HCT116 (cell line): ENCODE data around the gene EVX1. TPM values are rescaled to one million over a fixed set of nuclear protein-coding genes. Genes with fewer than 3 reads are reported as not detected.

ENCODE experiments used
- ATAC-seq: fragments of 200-7000 bp; cut with Tn5 transposase; 2 replicates; pipeline ENCODE4 v1.9.1; 2020; ENCODE audit warnings: mild to moderate bottlenecking, moderate library complexity
- BruUV-seq: library from RNA; stranded (reverse); fragments of 400-500 nt; replicated peaks from 2 replicates; lab custom pipeline; 2021; lab: Mats Ljungman, UMichigan
- CTCF ChIA-PET: fragments of 300-600 bp; sonication (Branson Sonifier 250); formaldehyde crosslinking; loops from one replicate; lab custom pipeline; 2021; ENCODE audit warnings: antibody characterized with exemption; lab: Charles Lee
- POLR2A ChIA-PET: fragments of 300-600, 350-600 bp; sonication (Branson Sonifier 250); formaldehyde crosslinking; loops from one replicate; lab custom pipeline; 2021; ENCODE audit warnings: antibody characterized with exemption; lab: Charles Lee
- RAD21 ChIA-PET, 2 experiments: fragments of 300-600 bp; sonication (Branson Sonifier 250); formaldehyde crosslinking; loops; one replicate each; lab custom pipeline; 2023; ENCODE audit warnings: low total read pairs in 2 of 2; ENCODE audit not compliant: uncharacterized antibody in 2 of 2, unreplicated experiment in 2 of 2, low non-redundant PET in 1 of 2; lab: Charles Lee
- DNase-seq: peaks from one replicate; pipeline ENCODE4 v3.0.0-alpha.2; 2010; ENCODE audit warnings: low read depth, low spot score
- H2AFZ ChIP-seq: fragments of 200-600 bp; shearing (Covaris generic), sonication (generic); 2 replicates; pipeline ENCODE4 v1.6.1; 2017; ENCODE audit warnings: low read depth, mixed run types, mixed read lengths, antibody characterized with exemption, low read length; ENCODE audit not compliant: poor library complexity, severe bottlenecking
- H3K27ac ChIP-seq: 2 replicates; pipeline ENCODE4 v1.5.1; 2012; ENCODE audit warnings: low read depth, low read length
- H3K27me3 ChIP-seq: fragments of 200-600 bp; sonication (generic); 2 replicates; pipeline ENCODE4 v1.6.1; 2016; ENCODE audit warnings: mixed run types, low read length, mixed read lengths; ENCODE audit not compliant: insufficient read depth
- H3K36me3 ChIP-seq, 2 experiments: fragments of 200-500 bp in 1 of 2; fragments of 200-600 bp in 1 of 2; sonication (Bioruptor generic) in 1 of 2; sonication (generic) in 1 of 2; 2 replicates each; pipeline versions ENCODE4 v1.5.1 to v1.6.1; 2014 to 2016; ENCODE audit warnings: low read length in 2 of 2, inconsistent platforms in 1 of 2, mixed read lengths in 1 of 2, mixed run types in 1 of 2; ENCODE audit not compliant: insufficient read depth in 2 of 2, control insufficient read depth in 1 of 2
- H3K4me1 ChIP-seq, 2 experiments: fragments of 200-600 bp in 1 of 2; sonication (generic) in 1 of 2; 2 replicates each; pipeline versions ENCODE4 v1.5.1 to v1.6.1; 2012 to 2017; ENCODE audit warnings: low read length in 2 of 2, inconsistent platforms in 1 of 2, mild to moderate bottlenecking in 1 of 2, mixed read lengths in 1 of 2, mixed run types in 1 of 2, moderate library complexity in 1 of 2; ENCODE audit not compliant: insufficient read depth in 2 of 2, control insufficient read depth in 1 of 2
- H3K4me2 ChIP-seq: fragments of 200-600 bp; sonication (generic); 2 replicates; pipeline ENCODE4 v1.6.1; 2017; ENCODE audit warnings: mixed run types, low read length, mixed read lengths
- H3K4me3 ChIP-seq, 2 experiments: fragments of 200-600 bp in 1 of 2; sonication (generic) in 1 of 2; replicated peaks in 1 of 2; 2 replicates each; pipeline ENCODE4 v1.5.1; 2011 to 2016; ENCODE audit warnings: low read length in 2 of 2, control low read depth in 1 of 2, low read depth in 1 of 2, mild to moderate bottlenecking in 1 of 2, mixed read lengths in 1 of 2, mixed run types in 1 of 2
- H3K79me2 ChIP-seq: fragments of 200-600 bp; sonication (generic); 2 replicates; pipeline ENCODE4 v1.6.1; 2017; ENCODE audit warnings: mild to moderate bottlenecking, mixed run types, low read length, moderate library complexity, mixed read lengths; ENCODE audit not compliant: insufficient read depth
- H3K9ac ChIP-seq: fragments of 200-600 bp; sonication (generic); 2 replicates; pipeline ENCODE4 v1.6.1; 2016; ENCODE audit warnings: low read length, mixed read lengths
- H3K9me2 ChIP-seq: fragments of 200-600 bp; sonication (generic), shearing (Covaris generic); 2 replicates; pipeline ENCODE4 v1.6.1; 2017; ENCODE audit warnings: mixed run types, mild to moderate bottlenecking, moderate library complexity; ENCODE audit not compliant: insufficient read depth
- H3K9me3 ChIP-seq, 2 experiments: fragments of 200-500 bp in 1 of 2; fragments of 200-600 bp in 1 of 2; sonication (Bioruptor generic) in 1 of 2; sonication (generic) in 1 of 2; 2 replicates each; pipeline ENCODE4 v1.6.1; 2014 to 2017; ENCODE audit warnings: low read length in 2 of 2, mixed read lengths in 2 of 2, inconsistent platforms in 1 of 2, low read depth in 1 of 2, mild to moderate bottlenecking in 1 of 2, mixed run types in 1 of 2, moderate library complexity in 1 of 2; ENCODE audit not compliant: control insufficient read depth in 1 of 2, insufficient read depth in 1 of 2
- H4K20me1 ChIP-seq: fragments of 200-600 bp; sonication (generic), shearing (Covaris generic); 2 replicates; pipeline ENCODE4 v1.6.1; 2017; ENCODE audit warnings: mixed run types, mild to moderate bottlenecking, moderate library complexity; ENCODE audit not compliant: insufficient read depth
- CBX3 ChIP-seq: IDR thresholded peaks from 2 replicates; pipeline ENCODE4 v1.6.1; 2012; ENCODE audit warnings: low read depth
- CEBPB ChIP-seq: IDR thresholded peaks from 2 replicates; pipeline ENCODE4 v1.6.1; 2012; ENCODE audit warnings: low read depth
- CTCF ChIP-seq, 3 experiments: fragments of 200-600 bp in 1 of 3; sonication (generic) in 1 of 3; IDR thresholded peaks in 2 of 3; conservative IDR thresholded peaks in 1 of 3; 2 replicates each; pipeline ENCODE4 v1.5.1; 2012 to 2017; ENCODE audit warnings: low read depth in 2 of 3, low read length in 2 of 3, antibody characterized with exemption in 1 of 3, borderline replicate concordance in 1 of 3, control low read depth in 1 of 3, mild to moderate bottlenecking in 1 of 3, mixed read lengths in 1 of 3, mixed run types in 1 of 3, moderate library complexity in 1 of 3; ENCODE audit not compliant: insufficient read depth in 1 of 3
- EGR1 ChIP-seq: IDR thresholded peaks from 2 replicates; pipeline ENCODE4 v1.6.1; 2012; ENCODE audit warnings: low read depth
- EZH2 ChIP-seq: fragments of 200-600 bp; sonication (generic); IDR thresholded peaks from 2 replicates; pipeline ENCODE4 v1.6.1; 2017; ENCODE audit warnings: antibody characterized with exemption, mixed run types
- EZH2phosphoT487 ChIP-seq: fragments of 200-600 bp; IDR thresholded peaks from 2 replicates; pipeline ENCODE4 v1.6.1; 2018; ENCODE audit warnings: antibody characterized with exemption, borderline replicate concordance
- FOSL1 ChIP-seq: IDR thresholded peaks from 2 replicates; pipeline ENCODE4 v1.6.1; 2012; ENCODE audit warnings: low read depth
- JUND ChIP-seq: IDR thresholded peaks from 2 replicates; pipeline ENCODE4 v1.6.1; 2012
- POLR2A ChIP-seq: IDR thresholded peaks from 2 replicates; pipeline ENCODE4 v1.7.0; 2011; ENCODE audit warnings: borderline replicate concordance; ENCODE audit not compliant: insufficient read depth, insufficient read length; ENCODE audit errors: extremely low read depth
- RAD21 ChIP-seq: IDR thresholded peaks from 2 replicates; pipeline ENCODE4 v1.6.1; 2012; ENCODE audit warnings: low read depth, mild to moderate bottlenecking
- SIN3A ChIP-seq: IDR thresholded peaks from 2 replicates; pipeline ENCODE4 v1.6.1; 2012; ENCODE audit warnings: low read depth
- SP1 ChIP-seq: IDR thresholded peaks from 2 replicates; pipeline ENCODE4 v1.6.1; 2012; ENCODE audit warnings: low read depth
- YY1 ChIP-seq: IDR thresholded peaks from 2 replicates; pipeline ENCODE4 v1.6.1; 2011; ENCODE audit warnings: low read length, low read depth, moderate library complexity, mild to moderate bottlenecking; ENCODE audit not compliant: insufficient replicate concordance; ENCODE audit errors: extremely low read depth
- ZFX ChIP-seq: fragments of 450-650 bp; IDR thresholded peaks from 2 replicates; pipeline ENCODE4 v1.6.1; 2017
- ZNF274 ChIP-seq: fragments of 200-500 bp; sonication (Bioruptor generic); IDR thresholded peaks from 2 replicates; pipeline ENCODE4 v1.6.1; 2014; ENCODE audit warnings: mild to moderate bottlenecking, low read depth, low read length, inconsistent platforms
- intact Hi-C: fragments of 100-400 bp; cut with micrococcal nuclease; formaldehyde crosslinking; loops from 2 replicates; pipeline ENCODE4 v1.10.0; 2022
- total RNA-seq: library from RNA; stranded (reverse); gene quantifications from one replicate; pipeline ENCODE4 v1.2.1, GENCODE V29; 2021; ENCODE audit not compliant: unreplicated experiment

Gene EVX1
- total RNA-seq, 1 experiment from 2014 or later, result 0.25 TPM

- CTCF ChIA-PET, result no interaction called here
- Histone ChIP-seq H2AFZ (no peak overlapping the region), H3K9me3 (no peaks in the 10 kb centered on the region), H3K4me2 (no peak overlapping the region), H3K79me2 (no peaks in the 10 kb centered on the region), H3K36me3 (no peaks in the 10 kb centered on the region), H3K4me1 (no peaks in the 10 kb centered on the region), H4K20me1 (no peaks in the 10 kb centered on the region), H3K9ac (no peak overlapping the region), H3K4me3 (no peak overlapping the region), H3K27me3 (no peaks in the 10 kb centered on the region), H3K9me2 (no peaks in the 10 kb centered on the region), H3K27ac (no peak overlapping the region)
- TF ChIP-seq EZH2phosphoT487, result no peak
- TF ChIP-seq JUND, result no peak
- TF ChIP-seq POLR2A, result no peak
- TF ChIP-seq FOSL1, result no peak
- no peak for TF ChIP-seq SIN3A
- no peak for TF ChIP-seq EZH2
- no peak for TF ChIP-seq ZNF274
- no peak for TF ChIP-seq RAD21
- TF ChIP-seq CEBPB, result no peak
- no peak for TF ChIP-seq ZFX
- TF ChIP-seq EGR1, result no peak
- TF ChIP-seq YY1, result no peak
- TF ChIP-seq SP1, result no peak
- no peak for TF ChIP-seq CTCF (IDR thresholded peaks at IDR 0.05 in 2 of 3, conservative IDR thresholded peaks at IDR 0.05 in 1 of 3; ENCODE audit: borderline replicate concordance in 1 of 3, insufficient read depth in 1 of 3, low read depth in 2 of 3, low read length in 2 of 3)
- no peak for TF ChIP-seq CBX3
- RAD21 ChIA-PET, result interaction anchor here in 1 of 2 experiments (0.8 kb wide), 1 partner anchor 186 kb away, joined by 3 read pairs; no protein-coding TSS in a partner anchor
- intact Hi-C loops, result no loop called here
- DNase-seq, result no peak
- ATAC-seq, result no peak
- no TSS peak for BruUV-seq
- POLR2A ChIA-PET, result no interaction called here
Measured at GRCh38 chr7:27223941-27224575, 18.5 kb upstream of the EVX1 start.
